T-helper 2 cell treated with Interferon-gamma antibody and Interleukin-4, amounts not matched to agents 5 μg/mL and 100 μg/mL, for 36 hours (primary cell): ENCODE measurements around the gene ZACN.
"Not testable (repeated sequence)": the region's sequence is repeated elsewhere in the genome, so short reads cannot be mapped to it uniquely, and the experiment has no call there.

Experiments used
- DNase-seq: peaks from one replicate; pipeline ENCODE4 v3.0.0; 2021; ENCODE audit warnings: low spot score
- H3K27ac Mint-ChIP-seq: one replicate; pipeline ENCODE4 v1.8.0; 2021; ENCODE audit warnings: mild to moderate bottlenecking, mixed read lengths
- H3K27me3 Mint-ChIP-seq: one replicate; pipeline ENCODE4 v1.8.0; 2021; ENCODE audit warnings: low read depth, mixed read lengths
- H3K36me3 Mint-ChIP-seq: one replicate; pipeline ENCODE4 v1.8.0; 2021; ENCODE audit warnings: low read depth, mixed read lengths
- H3K4me1 Mint-ChIP-seq: one replicate; pipeline ENCODE4 v1.8.0; 2021; ENCODE audit warnings: low read depth, mixed read lengths
- H3K4me3 Mint-ChIP-seq: one replicate; pipeline ENCODE4 v1.8.0; 2022; ENCODE audit warnings: mild to moderate bottlenecking, moderate library complexity, mixed read lengths
- H3K9me3 Mint-ChIP-seq: one replicate; pipeline ENCODE4 v1.8.0; 2021; ENCODE audit warnings: mixed read lengths

Gene ZACN

GRCh38 chr17:76078860-76079534, at the start of gene ZACN:
ZACN (plus strand) TSS chr17:76079182; CDS start chr17:76079265, 83 bp downstream.
- peaks cover 45% of the 10 kb centered on the region for H3K27me3 Mint-ChIP-seq

GRCh38 chr17:76032073-76032779, 46.8 kb upstream of the ZACN start:
- Mint-ChIP-seq H3K9me3 (no peaks in the 10 kb centered on the region), H3K27me3 (no peaks in the 10 kb centered on the region), H3K27ac (no peak overlapping the region), H3K36me3 (no peaks in the 10 kb centered on the region), H3K4me1 (peaks cover 11% of the 10 kb centered on the region), H3K4me3 (no peak overlapping the region)
- no peak for DNase-seq

More at GRCh38 chr17:76078860-76079534, at the start of gene ZACN:
- Mint-ChIP-seq H3K4me3 (no peak within 1 kb of the TSS), H3K36me3 (peaks cover 4% of the 10 kb centered on the region), H3K4me1 (peaks cover 7% of the 10 kb centered on the region), H3K9me3 (no peaks in the 10 kb centered on the region), H3K27ac (peak within 1 kb of the TSS; percentile 62)
- no peak for DNase-seq

GRCh38 chr17:76032780-76033108, 46.2 kb upstream of the ZACN start:
- H3K4me3 Mint-ChIP-seq: no peak overlapping the region
- no peaks in the 10 kb centered on the region for H3K27me3 Mint-ChIP-seq
- H3K27ac Mint-ChIP-seq: no peak overlapping the region
- H3K36me3 Mint-ChIP-seq: no peaks in the 10 kb centered on the region
- no peaks in the 10 kb centered on the region for H3K9me3 Mint-ChIP-seq
- peaks cover 11% of the 10 kb centered on the region for H3K4me1 Mint-ChIP-seq
- no peak for DNase-seq

GRCh38 chr17:76033139-76033538, 45.8 kb upstream of the ZACN start:
- Mint-ChIP-seq H3K27ac (no peak overlapping the region), H3K4me3 (no peak overlapping the region), H3K36me3 (peaks cover 3% of the 10 kb centered on the region), H3K27me3 (no peaks in the 10 kb centered on the region), H3K4me1 (peaks cover 11% of the 10 kb centered on the region), H3K9me3 (no peaks in the 10 kb centered on the region)
- no peak for DNase-seq

GRCh38 chr17:76034428-76035350, 44.3 kb upstream of the ZACN start:
- Mint-ChIP-seq H3K27ac (no peak overlapping the region), H3K4me1 (peaks cover 6% of the 10 kb centered on the region), H3K36me3 (peaks cover 17% of the 10 kb centered on the region), H3K27me3 (no peaks in the 10 kb centered on the region), H3K9me3 (no peaks in the 10 kb centered on the region), H3K4me3 (no peak overlapping the region)
- no peak for DNase-seq

GRCh38 chr17:76036497-76037261, 42.3 kb upstream of the ZACN start:
- Mint-ChIP-seq H3K27ac (no peak overlapping the region), H3K36me3 (peaks cover 30% of the 10 kb centered on the region), H3K27me3 (no peaks in the 10 kb centered on the region), H3K4me3 (no peak overlapping the region), H3K4me1 (peaks cover 3% of the 10 kb centered on the region), H3K9me3 (no peaks in the 10 kb centered on the region)
- DNase-seq: no peak

GRCh38 chr17:76038050-76038449, 40.9 kb upstream of the ZACN start:
- peaks cover 35% of the 10 kb centered on the region for H3K36me3 Mint-ChIP-seq
- H3K9me3 Mint-ChIP-seq: no peaks in the 10 kb centered on the region
- H3K27ac Mint-ChIP-seq: no peak overlapping the region
- H3K4me1 Mint-ChIP-seq: peaks cover 3% of the 10 kb centered on the region
- no peaks in the 10 kb centered on the region for H3K27me3 Mint-ChIP-seq
- no peak for DNase-seq
- no peak overlapping the region for H3K4me3 Mint-ChIP-seq

- no peak for DNase-seq
- Mint-ChIP-seq H3K27me3 (no peaks in the 10 kb centered on the region), H3K27ac (no peak overlapping the region), H3K4me3 (no peak overlapping the region), H3K9me3 (no peaks in the 10 kb centered on the region), H3K36me3 (peaks cover 43% of the 10 kb centered on the region), H3K4me1 (peaks cover 3% of the 10 kb centered on the region)
Measured at GRCh38 chr17:76039121-76039520, 39.9 kb upstream of the ZACN start.

GRCh38 chr17:76040376-76040775, 38.6 kb upstream of the ZACN start:
- DNase-seq: no peak
- Mint-ChIP-seq H3K9me3 (no peaks in the 10 kb centered on the region), H3K27me3 (no peaks in the 10 kb centered on the region), H3K4me3 (no peak overlapping the region), H3K27ac (no peak overlapping the region), H3K36me3 (peaks cover 53% of the 10 kb centered on the region), H3K4me1 (peaks cover 3% of the 10 kb centered on the region)

GRCh38 chr17:76042868-76043267, 36.1 kb upstream of the ZACN start:
- H3K36me3 Mint-ChIP-seq: peaks cover 65% of the 10 kb centered on the region
- not testable (repeated sequence) for H3K27me3 Mint-ChIP-seq, H3K4me1 Mint-ChIP-seq, H3K27ac Mint-ChIP-seq, H3K4me3 Mint-ChIP-seq, DNase-seq, H3K9me3 Mint-ChIP-seq

GRCh38 chr17:76044475-76045007, 34.4 kb upstream of the ZACN start:
- not testable (repeated sequence) for DNase-seq, H3K27me3 Mint-ChIP-seq, H3K27ac Mint-ChIP-seq, H3K9me3 Mint-ChIP-seq, H3K4me3 Mint-ChIP-seq, H3K4me1 Mint-ChIP-seq
- H3K36me3 Mint-ChIP-seq: peaks cover 64% of the 10 kb centered on the region

- no peak for DNase-seq
- H3K4me3 Mint-ChIP-seq: no peak overlapping the region
- H3K4me1 Mint-ChIP-seq: peaks cover 5% of the 10 kb centered on the region
- H3K36me3 Mint-ChIP-seq: peaks cover 65% of the 10 kb centered on the region
- no peaks in the 10 kb centered on the region for H3K27me3 Mint-ChIP-seq
- H3K9me3 Mint-ChIP-seq: no peaks in the 10 kb centered on the region
- H3K27ac Mint-ChIP-seq: no peak overlapping the region
Measured at GRCh38 chr17:76046064-76046463, 32.9 kb upstream of the ZACN start.

- H3K9me3 Mint-ChIP-seq: no peaks in the 10 kb centered on the region
- no peak for DNase-seq
- peaks cover 59% of the 10 kb centered on the region for H3K36me3 Mint-ChIP-seq
- H3K27ac Mint-ChIP-seq: peak overlapping the region; percentile 16
- H3K4me3 Mint-ChIP-seq: no peak overlapping the region
- no peaks in the 10 kb centered on the region for H3K27me3 Mint-ChIP-seq
- peaks cover 5% of the 10 kb centered on the region for H3K4me1 Mint-ChIP-seq
Measured at GRCh38 chr17:76048025-76048605, 30.9 kb upstream of the ZACN start.
